ENCODE measurements around the gene SRCIN1.
"Not testable (repeated sequence)": the region's sequence is repeated elsewhere in the genome, so short reads cannot be mapped to it uniquely, and the experiment has no call there.

- TF ChIP-seq CTCF (IDR thresholded peaks at IDR 0.05); POLR2A (IDR thresholded peaks at IDR 0.05; ENCODE audit: low read depth): not testable (repeated sequence)
Observed at GRCh38 chr17:38491346-38492066, 114.2 kb downstream of the SRCIN1 start.

Data from esophagus muscularis mucosa (tissue), 3 donors.